NCI-H524 (cell line): Measurements from ENCODE around the gene TMEM200A.
A peak's percentile ranks its signal among the peaks of the same experiment; 100 is the strongest.
"Not testable (repeated sequence)": the region's sequence is repeated elsewhere in the genome, so short reads cannot be mapped to it uniquely, and the experiment has no call there.

Experiments
- DNase-seq, 2 experiments: peaks; one replicate each; lab custom pipeline; 2025; lab: John Stamatoyannopoulos, UW

The TMEM200A gene

GRCh38 chr6:130365166-130366106 lies at the start of gene TMEM200A:
Gene TMEM200A (plus strand): TSS chr6:130366017. CDS start chr6:130440423, 74,406 bp downstream.
- peak; percentile 49 to 77 for DNase-seq

GRCh38 chr6:130320908-130321307 lies 44.9 kb upstream of the TMEM200A start:
- DNase-seq: no peak

- peak; percentile 14 to 68 for DNase-seq
Measured at GRCh38 chr6:130322673-130323268, 43.0 kb upstream of the TMEM200A start.

- no peak for DNase-seq
Measured at GRCh38 chr6:130324657-130325056, 41.2 kb upstream of the TMEM200A start.

GRCh38 chr6:130326496-130326895 lies 39.3 kb upstream of the TMEM200A start:
- DNase-seq: no peak

GRCh38 chr6:130337534-130337933 lies 28.3 kb upstream of the TMEM200A start:
- DNase-seq: no peak

GRCh38 chr6:130346324-130346723 lies 19.5 kb upstream of the TMEM200A start:
- DNase-seq: not testable (repeated sequence)

GRCh38 chr6:130354322-130354721 lies 11.5 kb upstream of the TMEM200A start:
- no peak for DNase-seq

GRCh38 chr6:130355572-130355971 lies 10.2 kb upstream of the TMEM200A start:
- DNase-seq: no peak

- DNase-seq: no peak
Measured at GRCh38 chr6:130357436-130357835, 8.4 kb upstream of the TMEM200A start.

GRCh38 chr6:130359736-130360135 lies 6.1 kb upstream of the TMEM200A start:
- peak in 1 of 2 experiments; percentile 14 for DNase-seq

- no peak for DNase-seq
Measured at GRCh38 chr6:130362128-130362527, 3.7 kb upstream of the TMEM200A start.

- DNase-seq: peak in 1 of 2 experiments; percentile 11
Measured at GRCh38 chr6:130364224-130364780, 1.5 kb upstream of the TMEM200A start.

- peak in 1 of 2 experiments; percentile 35 for DNase-seq
Measured at GRCh38 chr6:130366107-130367005, 539 bp downstream of the TMEM200A start.

- no peak for DNase-seq
Measured at GRCh38 chr6:130367767-130368166, 1.9 kb downstream of the TMEM200A start.

- DNase-seq: no peak
Measured at GRCh38 chr6:130368576-130368975, 2.8 kb downstream of the TMEM200A start.

- no peak for DNase-seq
Measured at GRCh38 chr6:130369831-130370230, 4.0 kb downstream of the TMEM200A start.

- peak in 1 of 2 experiments; percentile 42 for DNase-seq
Measured at GRCh38 chr6:130371921-130372420, 6.2 kb downstream of the TMEM200A start.

GRCh38 chr6:130372786-130373185 lies 7.0 kb downstream of the TMEM200A start:
- no peak for DNase-seq

- no peak for DNase-seq
Measured at GRCh38 chr6:130373992-130374391, 8.2 kb downstream of the TMEM200A start.

GRCh38 chr6:130376936-130377335 lies 11.1 kb downstream of the TMEM200A start:
- DNase-seq: no peak
